WI38 (cell line): ENCODE data around the gene SCN1A.

Source experiments
- H3K4me3 ChIP-seq: 2 replicates; pipeline ENCODE4 v1.5.1; 2011; ENCODE audit warnings: low read depth, mild to moderate bottlenecking, control low read depth, low read length
- TF ChIP-seq, protein P1 (sequence below): IDR thresholded peaks from 2 replicates; pipeline ENCODE4 v1.5.1; 2012; ENCODE audit warnings: low read depth, mild to moderate bottlenecking, control low read depth, low read length

SCN1A gene

DNA sequence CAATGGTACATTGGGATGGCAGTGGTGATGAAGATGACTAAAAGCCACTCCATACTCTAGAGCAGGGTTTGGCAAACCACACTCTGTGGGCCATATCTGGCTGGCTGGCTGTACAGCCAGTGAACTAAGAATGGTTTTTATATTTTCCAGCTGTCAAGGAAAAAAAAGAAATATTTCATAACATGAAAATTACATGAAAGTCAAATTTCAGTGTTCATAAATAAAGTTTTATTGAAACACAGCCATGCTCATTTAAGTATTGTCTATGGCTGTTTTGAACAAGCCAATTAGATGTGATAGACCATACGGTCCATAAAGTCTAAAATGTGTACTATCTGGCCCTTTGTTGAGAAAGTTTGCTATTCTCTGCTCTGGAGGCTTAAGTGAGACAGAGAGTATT lies 175.7 kb downstream of the SCN1A start:
- TF ChIP-seq, protein P1, sequence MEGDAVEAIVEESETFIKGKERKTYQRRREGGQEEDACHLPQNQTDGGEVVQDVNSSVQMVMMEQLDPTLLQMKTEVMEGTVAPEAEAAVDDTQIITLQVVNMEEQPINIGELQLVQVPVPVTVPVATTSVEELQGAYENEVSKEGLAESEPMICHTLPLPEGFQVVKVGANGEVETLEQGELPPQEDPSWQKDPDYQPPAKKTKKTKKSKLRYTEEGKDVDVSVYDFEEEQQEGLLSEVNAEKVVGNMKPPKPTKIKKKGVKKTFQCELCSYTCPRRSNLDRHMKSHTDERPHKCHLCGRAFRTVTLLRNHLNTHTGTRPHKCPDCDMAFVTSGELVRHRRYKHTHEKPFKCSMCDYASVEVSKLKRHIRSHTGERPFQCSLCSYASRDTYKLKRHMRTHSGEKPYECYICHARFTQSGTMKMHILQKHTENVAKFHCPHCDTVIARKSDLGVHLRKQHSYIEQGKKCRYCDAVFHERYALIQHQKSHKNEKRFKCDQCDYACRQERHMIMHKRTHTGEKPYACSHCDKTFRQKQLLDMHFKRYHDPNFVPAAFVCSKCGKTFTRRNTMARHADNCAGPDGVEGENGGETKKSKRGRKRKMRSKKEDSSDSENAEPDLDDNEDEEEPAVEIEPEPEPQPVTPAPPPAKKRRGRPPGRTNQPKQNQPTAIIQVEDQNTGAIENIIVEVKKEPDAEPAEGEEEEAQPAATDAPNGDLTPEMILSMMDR = no peak
- H3K4me3 ChIP-seq = no peak overlapping the region

GRCh38 chr2:165950438-165950837 lies 177.4 kb downstream of the SCN1A start:
- no peak overlapping the region for H3K4me3 ChIP-seq

GRCh38 chr2:165941827-165942226 lies 186.0 kb downstream of the SCN1A start:
- no peak overlapping the region for H3K4me3 ChIP-seq
- TF ChIP-seq, protein P1 = no peak

More at GRCh38 chr2:165950438-165950837, 177.4 kb downstream of the SCN1A start:
- TF ChIP-seq, protein P1 = no peak

GRCh38 chr2:165938237-165938636 lies 189.6 kb downstream of the SCN1A start:
- TF ChIP-seq, protein P1 = no peak
- no peak overlapping the region for H3K4me3 ChIP-seq
